ENCODE data around the gene HAPLN3.

HAPLN3 gene

GRCh38 chr15:88932875-88933330, 37.6 kb upstream of the HAPLN3 start:
- H3K4me1 ChIP-seq (ENCODE audit: control insufficient read depth, insufficient read depth, low read length) = no peaks in the 10 kb centered on the region; the same call in 1 of the 2 replicates
- H3K4me3 ChIP-seq (ENCODE audit: low read depth, low read length) = no peak overlapping the region
- no peak overlapping the region for H3K27ac ChIP-seq (ENCODE audit: extremely low read depth, low read depth, low read length)
- H3K36me3 ChIP-seq (ENCODE audit: control insufficient read depth in 2 of 2, insufficient read depth in 1 of 2, low read length in 2 of 2) = no peaks in the 10 kb centered on the region
- TF ChIP-seq ZSCAN23 (tag by site-specific recombination; IDR thresholded peaks at IDR 0.05) = no peak
- TF ChIP-seq AEBP2 (tag by site-specific recombination; IDR thresholded peaks at IDR 0.05; ENCODE audit: borderline replicate concordance) = no peak
- TF ChIP-seq TSHZ1 (tag by site-specific recombination; IDR thresholded peaks at IDR 0.05; ENCODE audit: borderline replicate concordance) = no peak
- TF ChIP-seq ZNF211 (tag by site-specific recombination; IDR thresholded peaks at IDR 0.05; ENCODE audit: low read depth) = no peak
- TF ChIP-seq ZNF623 (tag by site-specific recombination; IDR thresholded peaks at IDR 0.05) = no peak
- no peak for TF ChIP-seq ZNF202 (tag by site-specific recombination; IDR thresholded peaks at IDR 0.05; ENCODE audit: borderline replicate concordance)
- TF ChIP-seq ZNF48 (tag by site-specific recombination; IDR thresholded peaks at IDR 0.05) = no peak
- no peak for TF ChIP-seq ZNF473 (tag by site-specific recombination; IDR thresholded peaks at IDR 0.05)
- TF ChIP-seq ZNF830 (tag by site-specific recombination; IDR thresholded peaks at IDR 0.05; ENCODE audit: low read depth) = no peak
- no peak for TF ChIP-seq ZNF560 (tag by site-specific recombination; IDR thresholded peaks at IDR 0.05; ENCODE audit: borderline replicate concordance)
- no peak for TF ChIP-seq ZNF18 (tag by site-specific recombination; IDR thresholded peaks at IDR 0.05)
- no peak for TF ChIP-seq HOXC10 (CRISPR knock-in tag; IDR thresholded peaks at IDR 0.05)
- TF ChIP-seq ZFHX2 (tag by site-specific recombination; conservative IDR thresholded peaks at IDR 0.05) = no peak
- TF ChIP-seq OVOL3 (tag by site-specific recombination; IDR thresholded peaks at IDR 0.05) = no peak
- no peak for TF ChIP-seq ZNF366 (tag by site-specific recombination; conservative IDR thresholded peaks at IDR 0.05)
- TF ChIP-seq GLIS2 (tag by site-specific recombination; IDR thresholded peaks at IDR 0.05) = no peak
- no peak for TF ChIP-seq GLI4 (tag by site-specific recombination; IDR thresholded peaks at IDR 0.05)
- ChIA-PET POLR2A (no interaction called here), CTCF (interaction anchor here (0.7 kb wide), 1 partner anchor 242 kb away, joined by 3 read pairs; no protein-coding TSS in a partner anchor)
- no peaks in the 10 kb centered on the region for H3K9me3 ChIP-seq (ENCODE audit: control insufficient read depth, insufficient read depth, low read depth, low read length)

- no peak overlapping the region for H3K27ac ChIP-seq (ENCODE audit: extremely low read depth, low read depth, low read length)
- H3K4me1 ChIP-seq (ENCODE audit: control insufficient read depth, insufficient read depth, low read length) = no peaks in the 10 kb centered on the region; the same call in 1 of the 2 replicates
- CTCF ChIA-PET = interaction anchor here (0.7 kb wide), 1 partner anchor 242 kb away, joined by 3 read pairs; no protein-coding TSS in a partner anchor
- no peaks in the 10 kb centered on the region for H3K9me3 ChIP-seq (ENCODE audit: control insufficient read depth, insufficient read depth, low read depth, low read length)
- no peaks in the 10 kb centered on the region for H3K36me3 ChIP-seq (ENCODE audit: control insufficient read depth in 2 of 2, insufficient read depth in 1 of 2, low read length in 2 of 2)
- TF ChIP-seq, protein P1, sequence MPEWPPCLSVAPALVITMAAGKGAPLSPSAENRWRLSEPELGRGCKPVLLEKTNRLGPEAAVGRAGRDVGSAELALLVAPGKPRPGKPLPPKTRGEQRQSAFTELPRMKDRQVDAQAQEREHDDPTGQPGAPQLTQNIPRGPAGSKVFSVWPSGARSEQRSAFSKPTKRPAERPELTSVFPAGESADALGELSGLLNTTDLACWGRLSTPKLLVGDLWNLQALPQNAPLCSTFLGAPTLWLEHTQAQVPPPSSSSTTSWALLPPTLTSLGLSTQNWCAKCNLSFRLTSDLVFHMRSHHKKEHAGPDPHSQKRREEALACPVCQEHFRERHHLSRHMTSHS (tag by site-specific recombination; IDR thresholded peaks at IDR 0.05) = no peak
- no peak for TF ChIP-seq REPIN1 (tag by site-specific recombination; IDR thresholded peaks at IDR 0.05; ENCODE audit: low read depth)
- TF ChIP-seq ZNF514 (tag by site-specific recombination; IDR thresholded peaks at IDR 0.05) = no peak
- TF ChIP-seq ZNF660 (tag by site-specific recombination; IDR thresholded peaks at IDR 0.05) = no peak
- TF ChIP-seq ZNF555 (tag by site-specific recombination; conservative IDR thresholded peaks at IDR 0.05) = no peak
- no peak for TF ChIP-seq SETDB1 (IDR thresholded peaks at IDR 0.05; ENCODE audit: insufficient read length, low read length)
- no peak for TF ChIP-seq ZNF202 (tag by site-specific recombination; IDR thresholded peaks at IDR 0.05; ENCODE audit: borderline replicate concordance)
- TF ChIP-seq ZNF211 (tag by site-specific recombination; IDR thresholded peaks at IDR 0.05; ENCODE audit: low read depth) = no peak
- no peak for TF ChIP-seq ZNF302 (tag by site-specific recombination; IDR thresholded peaks at IDR 0.05; ENCODE audit: low read depth)
- no peak for TF ChIP-seq GLIS2 (tag by site-specific recombination; IDR thresholded peaks at IDR 0.05)
- no peak for TF ChIP-seq ELK4 (IDR thresholded peaks at IDR 0.05; ENCODE audit: borderline replicate concordance, low read depth, low read length)
- no peak for TF ChIP-seq ZNF112 (tag by site-specific recombination; IDR thresholded peaks at IDR 0.05)
- no peak for TF ChIP-seq ZNF596 (tag by site-specific recombination; IDR thresholded peaks at IDR 0.05)
- POLR2A ChIA-PET = no interaction called here
- H3K4me3 ChIP-seq (ENCODE audit: low read depth, low read length) = no peak overlapping the region
Observed at GRCh38 chr15:88932271-88932874, 37.0 kb upstream of the HAPLN3 start.
